HG03159 (cell line): ENCODE results near the gene ITPR1.

Source experiments
- ATAC-seq: cut with Tn5 transposase; IDR thresholded peaks from one replicate; pipeline ENCODE4 v1.9.1; 2021; ENCODE audit warnings: mild to moderate bottlenecking, moderate library complexity; ENCODE audit not compliant: unreplicated experiment

ITPR1 gene

DNA sequence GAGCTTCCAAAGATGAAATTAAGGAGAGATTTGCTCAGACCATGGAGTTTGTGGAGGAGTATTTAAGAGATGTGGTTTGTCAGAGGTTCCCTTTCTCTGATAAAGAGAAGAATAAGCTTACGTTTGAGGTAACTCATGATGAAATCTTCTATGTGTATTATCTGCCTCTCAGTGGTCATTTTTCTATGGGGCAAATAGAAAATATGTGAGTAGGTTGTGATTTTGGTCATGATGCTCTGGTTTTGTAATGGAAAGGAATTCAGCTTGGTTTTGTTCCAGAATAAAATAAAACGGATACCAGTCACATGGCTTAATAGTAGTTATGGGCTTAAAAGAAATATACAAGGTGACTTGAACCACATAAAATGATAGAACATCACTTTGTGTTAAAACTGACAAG lies 181.1 kb downstream of the ITPR1 start:
- no peak for ATAC-seq

DNA sequence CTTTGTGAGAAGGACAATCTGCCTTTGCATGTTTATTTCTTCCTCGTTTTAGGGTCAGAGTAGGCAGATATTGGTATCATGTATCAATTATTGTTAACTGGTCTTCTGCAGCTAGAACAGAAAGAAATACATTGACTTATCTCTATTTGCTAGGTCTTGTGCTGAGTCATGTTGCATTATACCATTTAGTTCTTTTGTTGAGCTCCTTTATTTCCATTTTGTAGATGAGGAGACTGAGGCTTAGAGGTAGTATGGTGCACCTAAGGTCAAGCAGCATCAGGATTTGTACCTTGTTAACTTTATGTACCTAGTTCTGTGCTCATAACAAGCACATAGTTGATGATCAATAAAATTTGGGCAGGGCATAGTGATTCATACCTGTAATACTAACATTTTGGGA lies 182.6 kb downstream of the ITPR1 start:
- ATAC-seq: no peak

DNA sequence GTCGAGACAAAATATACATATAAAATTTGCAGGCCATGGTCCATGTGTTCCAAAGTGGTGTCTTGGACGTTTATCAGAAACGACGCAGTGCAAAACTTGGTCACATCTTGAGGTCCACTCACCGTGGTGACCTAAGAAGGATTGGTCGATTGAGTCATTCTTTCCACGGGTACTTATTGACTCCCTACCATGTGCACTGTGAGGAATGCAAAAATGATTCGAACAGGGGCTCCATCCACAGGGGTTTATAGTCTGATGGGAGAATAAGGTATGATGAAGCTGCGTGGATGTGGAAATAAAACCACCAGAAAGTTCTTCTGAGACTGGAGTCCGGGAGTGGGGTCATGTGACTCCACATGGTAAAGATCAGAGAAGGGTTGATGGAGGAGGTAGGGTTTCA lies 185.2 kb downstream of the ITPR1 start:
- no peak for ATAC-seq

DNA sequence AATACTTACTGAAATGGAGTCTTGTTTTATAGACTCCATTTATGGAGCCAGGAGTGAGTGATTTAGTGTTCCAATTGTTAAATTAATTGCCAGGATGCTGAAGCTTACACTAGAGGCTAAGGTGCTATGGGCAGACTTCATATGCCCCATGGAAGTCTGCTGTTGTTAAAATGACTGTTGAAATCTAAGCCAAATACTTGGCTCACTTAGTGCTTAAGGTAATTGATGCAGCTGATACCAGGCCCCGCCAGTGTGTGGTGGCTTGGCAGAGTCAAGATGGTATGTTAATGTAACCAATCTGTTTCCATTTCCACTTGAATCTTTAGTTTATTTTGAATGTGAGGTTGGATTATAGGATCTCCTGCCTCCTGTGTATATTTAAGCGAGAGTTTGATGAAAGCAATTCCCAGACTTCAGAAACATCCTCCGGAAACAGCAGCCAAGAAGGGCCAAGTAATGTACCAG lies 187.1 kb downstream of the ITPR1 start:
- no peak for ATAC-seq

DNA sequence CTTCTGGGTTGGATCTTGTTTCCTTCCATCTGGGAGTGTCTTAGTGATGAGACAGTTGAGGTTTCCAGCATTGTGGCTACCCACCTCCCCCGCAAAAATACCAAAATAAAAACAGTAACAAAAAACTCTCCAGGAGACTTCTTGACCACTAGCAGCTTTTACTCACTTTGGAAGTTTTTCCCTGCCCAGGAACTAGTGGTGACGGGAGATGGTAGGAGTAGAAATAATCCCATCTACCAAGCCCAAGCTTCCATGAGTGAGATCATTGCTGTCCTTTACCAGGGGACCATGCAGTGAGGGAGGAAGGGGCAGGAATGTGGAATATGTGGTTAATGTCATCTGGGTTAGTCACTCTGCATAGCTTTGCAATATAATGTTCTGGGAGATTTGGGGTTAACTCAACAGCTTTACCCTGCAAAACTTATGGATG lies 187.7 kb downstream of the ITPR1 start:
- ATAC-seq: no peak

DNA sequence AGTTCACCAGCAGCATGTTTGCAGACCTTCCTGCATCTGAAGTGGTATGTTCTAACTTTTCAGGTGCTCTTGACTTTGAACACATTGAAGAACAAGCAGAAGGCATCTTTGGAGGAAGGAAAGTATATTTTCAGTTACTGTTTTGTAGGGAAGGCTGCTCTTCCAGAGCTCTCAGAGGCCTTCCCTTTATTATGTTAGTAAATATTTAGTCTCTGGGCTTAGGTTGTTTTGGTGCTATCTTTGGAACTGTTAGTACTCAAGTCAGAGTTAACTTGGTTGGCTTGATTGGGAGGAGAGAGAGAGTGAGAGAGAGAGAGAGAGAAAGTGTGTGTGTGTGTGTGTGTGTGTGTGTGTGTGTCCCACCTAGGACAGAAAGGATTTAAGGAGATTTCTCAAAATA lies 188.2 kb downstream of the ITPR1 start:
- ATAC-seq: no peak

DNA sequence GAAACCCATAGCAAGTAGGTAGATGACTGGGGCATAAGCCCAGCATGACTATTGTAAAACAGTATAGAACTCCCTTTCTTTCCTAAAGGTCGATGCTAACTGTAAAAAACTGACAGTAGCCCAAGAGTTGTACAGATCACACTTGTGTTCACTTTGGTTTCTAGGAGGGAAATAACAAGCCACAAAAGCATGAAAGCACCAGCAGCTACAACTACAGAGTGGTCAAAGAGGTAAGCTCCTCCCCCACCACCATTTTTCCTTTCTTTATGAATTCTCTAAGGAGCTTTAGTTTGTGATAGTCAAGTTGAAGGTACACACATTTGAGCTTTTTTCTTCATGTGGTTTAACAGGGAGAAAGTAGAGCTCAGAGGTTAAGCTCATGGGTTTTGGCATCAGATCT lies 191.0 kb downstream of the ITPR1 start:
- no peak for ATAC-seq

DNA sequence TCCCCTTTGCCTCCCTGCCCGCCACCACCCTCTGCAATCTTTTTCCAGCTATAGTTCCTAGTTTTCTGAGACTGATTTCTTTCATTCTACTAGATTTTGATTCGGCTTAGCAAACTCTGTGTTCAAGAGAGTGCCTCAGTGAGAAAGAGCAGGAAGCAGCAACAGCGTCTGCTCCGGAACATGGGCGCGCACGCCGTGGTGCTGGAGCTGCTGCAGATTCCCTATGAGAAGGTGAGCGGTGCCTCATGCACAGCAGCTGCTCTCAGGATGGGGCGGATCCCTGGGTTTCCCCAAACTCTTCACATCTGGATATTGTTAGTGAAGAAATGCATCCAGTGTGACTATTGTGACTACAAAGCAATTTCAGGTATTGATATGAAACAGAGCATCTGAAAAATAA lies 191.8 kb downstream of the ITPR1 start:
- no peak for ATAC-seq

DNA sequence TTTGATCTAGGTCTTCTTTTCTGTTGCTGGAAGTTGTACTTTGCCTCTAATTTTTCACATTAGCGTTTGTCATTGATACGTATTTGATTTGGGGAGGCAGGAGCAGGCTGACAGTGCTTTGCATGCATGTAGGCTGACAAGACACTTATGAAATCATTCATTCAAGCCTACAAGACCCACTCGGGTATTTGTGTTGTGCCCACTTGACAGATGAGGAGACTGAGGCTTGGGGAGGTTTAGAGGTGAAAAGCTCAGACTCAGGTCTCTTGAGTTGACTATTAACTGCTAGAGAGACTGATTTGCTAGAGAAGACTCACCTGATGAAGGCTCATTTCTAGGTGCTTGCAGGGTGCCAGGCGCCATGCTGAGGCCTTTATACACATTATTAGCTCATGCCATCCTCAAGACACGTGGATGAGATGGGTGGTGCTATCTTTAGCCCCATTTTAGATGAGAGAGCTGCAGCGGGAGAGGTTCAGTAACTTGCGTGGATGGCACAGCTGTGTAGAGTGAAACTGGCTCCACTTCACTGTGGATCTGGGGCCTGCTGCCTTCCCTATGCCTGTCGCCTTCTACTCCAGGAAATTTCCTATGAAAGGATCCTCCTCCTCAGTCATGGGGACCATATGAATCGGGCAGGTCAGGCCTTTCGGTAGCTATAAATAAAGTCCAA lies 192.7 kb downstream of the ITPR1 start:
- ATAC-seq: no peak

DNA sequence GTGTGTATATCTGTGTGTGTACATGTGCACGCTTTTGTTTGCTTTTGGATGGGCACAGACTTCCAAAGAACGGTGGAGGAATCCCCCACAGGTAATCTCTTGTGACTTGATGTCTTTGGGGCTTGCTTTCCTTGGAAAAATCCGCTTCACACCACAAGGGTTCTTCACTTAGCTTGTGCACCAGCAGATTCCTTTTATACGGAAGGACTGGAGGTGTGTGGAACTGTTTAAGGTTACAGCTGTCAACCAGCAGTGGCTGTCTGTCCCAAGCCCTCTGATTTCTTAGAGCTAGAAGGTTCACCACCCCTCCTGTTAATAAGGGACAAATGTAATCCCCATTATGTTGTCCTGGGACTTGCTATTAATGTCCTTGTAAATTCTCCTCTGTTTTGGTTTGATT lies 193.5 kb downstream of the ITPR1 start:
- no peak for ATAC-seq

DNA sequence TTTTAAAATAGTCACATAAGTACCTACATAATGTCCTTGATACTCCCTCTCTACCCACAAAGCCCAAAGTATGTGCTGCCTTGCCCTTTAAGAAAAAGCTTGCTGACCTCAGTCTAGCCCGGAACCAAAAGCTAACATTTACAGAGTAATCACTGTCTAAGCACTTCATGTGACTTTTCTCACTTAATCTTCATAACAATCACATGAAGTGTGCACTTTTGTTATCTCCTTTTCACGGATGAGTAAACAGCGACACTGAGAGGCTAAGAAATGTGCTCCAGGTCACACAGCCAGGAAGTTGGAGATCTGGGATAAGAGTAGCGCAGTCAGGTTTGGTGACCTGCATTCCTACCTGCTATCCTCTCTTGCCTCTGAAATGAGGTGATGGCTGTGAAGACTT lies 194.0 kb downstream of the ITPR1 start:
- ATAC-seq: no peak

DNA sequence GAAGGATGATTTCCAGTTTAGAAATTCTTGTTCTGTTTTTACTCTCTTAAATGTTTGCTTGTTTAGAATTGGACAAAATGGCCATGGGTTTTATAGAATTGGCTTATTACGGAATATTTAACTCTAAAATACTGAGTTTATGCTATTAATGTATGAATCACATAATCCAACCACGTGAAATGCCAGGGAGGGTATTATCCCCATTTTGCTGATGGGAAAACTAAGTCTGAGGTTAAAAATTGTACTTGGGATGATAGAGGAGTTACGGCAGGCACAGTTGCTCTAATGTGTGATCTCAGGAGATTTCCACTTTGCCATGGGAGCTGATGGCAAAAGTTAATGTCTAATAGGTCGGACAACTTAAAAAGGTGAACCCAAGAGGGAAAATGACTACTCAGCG lies 194.4 kb downstream of the ITPR1 start:
- no peak for ATAC-seq

DNA sequence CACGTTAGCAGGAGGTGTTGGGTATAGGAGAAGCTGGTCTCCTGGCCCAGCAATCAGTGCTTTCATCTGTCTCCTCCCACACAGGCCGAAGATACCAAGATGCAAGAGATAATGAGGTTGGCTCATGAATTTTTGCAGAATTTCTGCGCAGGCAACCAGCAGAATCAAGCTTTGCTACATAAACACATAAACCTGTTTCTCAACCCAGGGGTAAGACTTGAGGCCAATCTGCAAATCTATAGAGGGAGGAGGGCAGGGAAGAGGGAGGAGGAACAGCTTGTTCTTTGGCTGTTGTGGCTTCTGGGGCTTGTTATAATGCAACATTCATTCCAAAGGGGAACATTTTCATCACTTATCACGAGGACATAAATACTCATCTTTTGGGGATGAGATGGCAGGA lies 195.3 kb downstream of the ITPR1 start:
- no peak for ATAC-seq

DNA sequence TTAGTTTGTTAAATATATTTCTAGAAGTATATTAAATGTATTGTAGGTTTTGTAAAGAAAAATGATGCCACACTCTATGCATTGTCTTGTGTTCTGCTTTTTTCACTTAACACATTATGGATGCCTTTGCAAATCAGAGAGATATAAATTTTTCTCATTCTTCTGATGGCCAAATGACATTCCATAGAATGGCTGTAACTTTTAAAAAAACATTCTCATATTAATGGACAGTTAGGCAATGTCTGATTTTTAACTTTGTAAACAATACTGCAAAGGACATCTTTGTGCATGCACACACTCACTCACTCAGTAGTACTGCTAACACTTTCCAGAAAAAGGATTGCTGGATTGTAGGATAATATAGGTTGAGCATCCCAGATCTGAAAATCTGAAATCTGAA lies 195.9 kb downstream of the ITPR1 start:
- ATAC-seq: no peak

DNA sequence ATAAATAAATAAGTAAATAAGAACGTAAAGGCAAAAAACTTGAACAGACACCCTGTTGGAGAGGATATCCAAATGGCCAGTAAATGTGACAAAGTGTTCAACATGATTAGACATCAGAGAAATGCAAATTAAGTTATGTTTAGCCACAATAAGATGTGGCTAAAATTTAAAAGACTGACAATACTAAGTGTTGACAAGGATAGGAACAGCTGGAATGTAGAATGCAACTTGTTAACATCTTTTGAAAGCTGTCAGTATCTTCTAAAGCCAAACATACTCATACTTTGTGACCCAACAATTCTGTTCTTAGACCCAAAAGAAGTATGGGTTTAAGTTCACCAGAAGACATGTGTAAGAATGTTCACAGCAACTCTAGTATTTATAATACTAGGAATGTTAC lies 197.1 kb downstream of the ITPR1 start:
- no peak for ATAC-seq

DNA sequence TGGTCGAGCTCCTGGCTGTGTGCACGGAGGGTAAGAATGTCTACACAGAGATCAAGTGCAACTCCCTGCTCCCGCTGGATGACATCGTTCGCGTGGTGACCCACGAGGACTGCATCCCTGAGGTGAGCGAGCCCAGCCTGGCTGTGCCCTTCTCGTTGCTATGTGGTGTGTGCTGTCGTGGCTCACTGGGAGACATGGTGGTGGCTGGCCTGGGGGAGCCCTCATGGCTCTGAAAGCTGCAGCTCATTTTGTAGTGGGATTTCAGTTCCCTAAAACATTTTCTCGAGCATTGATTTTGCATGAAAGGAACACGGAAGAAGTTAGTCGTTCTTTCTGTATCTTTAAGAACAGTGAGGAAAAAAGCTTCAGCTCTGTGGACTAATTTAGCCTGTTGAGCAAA lies 200.5 kb downstream of the ITPR1 start:
- peak; percentile 87 for ATAC-seq

DNA sequence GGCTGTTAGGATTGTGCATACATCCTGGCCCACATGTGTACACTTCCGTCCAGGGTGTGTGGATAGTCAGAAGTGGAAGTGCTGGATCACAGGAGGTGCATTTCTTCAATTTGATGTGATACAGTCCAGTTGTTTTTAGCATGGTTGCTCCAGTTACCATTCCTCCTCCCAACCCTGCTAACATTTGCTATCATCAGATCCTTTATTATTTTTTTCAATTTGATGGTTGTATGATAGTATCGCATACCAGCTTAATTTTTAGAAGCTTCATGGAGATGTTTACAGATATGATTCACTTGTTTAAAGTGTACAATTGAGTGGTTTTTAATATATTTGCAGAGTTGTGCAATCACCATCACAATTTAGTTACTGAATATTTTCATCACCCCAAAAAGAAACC lies 202.7 kb downstream of the ITPR1 start:
- no peak for ATAC-seq

DNA sequence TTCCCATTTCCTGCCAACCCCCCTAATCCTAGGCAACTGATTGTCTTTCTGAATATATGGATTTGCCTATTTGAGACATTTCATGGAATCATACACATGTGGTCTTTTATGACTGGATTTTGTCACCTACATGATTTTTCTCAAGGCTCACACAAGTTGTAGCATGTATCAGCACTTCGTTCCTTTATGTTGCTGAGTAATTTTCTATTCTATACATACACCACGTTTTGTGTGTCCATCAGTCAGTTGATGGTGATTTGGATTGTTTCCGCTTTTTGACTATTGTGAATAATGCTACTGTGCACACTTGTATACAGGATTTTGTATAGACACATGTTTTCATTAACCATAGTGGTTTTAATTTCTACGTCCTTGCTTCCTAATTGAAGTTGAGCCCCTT lies 203.1 kb downstream of the ITPR1 start:
- no peak for ATAC-seq

DNA sequence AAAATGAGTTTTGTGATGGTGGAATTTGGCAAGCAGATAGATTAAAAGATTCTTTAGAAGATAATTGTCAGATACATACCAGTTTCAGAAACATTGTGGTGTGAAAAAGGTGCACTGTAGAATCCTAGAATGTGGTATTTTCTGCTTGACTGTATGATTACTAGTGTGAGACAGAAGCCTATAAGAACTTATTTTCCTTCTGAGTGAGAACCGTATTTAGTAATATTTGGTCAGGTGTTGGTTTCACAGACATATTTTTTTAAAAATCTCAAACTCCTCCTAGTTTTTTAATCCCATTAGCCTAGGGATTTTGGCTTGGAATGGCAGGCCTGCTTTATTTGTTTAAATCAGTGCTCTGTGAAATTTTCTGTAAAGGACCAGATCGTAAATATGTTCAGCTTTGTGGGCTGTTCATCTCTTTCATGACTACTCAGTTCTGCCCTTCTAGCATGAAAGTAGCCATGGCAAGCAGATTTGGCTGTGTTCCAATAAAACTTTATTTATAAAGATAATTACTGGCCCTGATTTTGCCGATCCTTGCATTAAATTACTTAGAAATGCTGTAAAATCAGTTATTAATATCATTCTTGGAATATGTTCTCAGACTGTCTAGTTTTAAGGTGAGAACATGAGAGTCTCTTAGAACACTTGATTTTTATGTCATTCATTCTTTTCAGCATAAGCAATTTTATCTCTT lies 205.1 kb downstream of the ITPR1 start:
- no peak for ATAC-seq

DNA sequence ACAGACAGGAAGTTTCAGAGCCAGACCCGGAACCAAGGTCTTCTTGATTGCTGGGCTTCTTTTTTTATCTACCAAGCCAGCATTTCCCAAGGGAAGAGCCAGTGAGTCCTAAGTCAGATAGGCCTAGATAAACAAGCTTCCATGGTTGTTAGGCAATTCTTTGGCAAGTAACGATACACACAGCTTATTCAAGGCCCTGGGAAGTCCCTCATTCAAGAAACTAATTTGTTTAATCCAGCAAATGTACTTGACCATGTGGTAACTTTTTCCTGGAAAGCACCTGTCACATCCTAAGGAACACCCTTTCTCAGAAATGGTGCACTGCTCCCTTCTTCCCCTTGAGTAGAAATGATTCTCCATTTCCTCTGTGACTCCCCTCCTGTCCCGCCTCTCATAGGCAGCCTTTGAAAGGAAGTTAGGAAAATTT lies 209.9 kb downstream of the ITPR1 start:
- no peak for ATAC-seq

DNA sequence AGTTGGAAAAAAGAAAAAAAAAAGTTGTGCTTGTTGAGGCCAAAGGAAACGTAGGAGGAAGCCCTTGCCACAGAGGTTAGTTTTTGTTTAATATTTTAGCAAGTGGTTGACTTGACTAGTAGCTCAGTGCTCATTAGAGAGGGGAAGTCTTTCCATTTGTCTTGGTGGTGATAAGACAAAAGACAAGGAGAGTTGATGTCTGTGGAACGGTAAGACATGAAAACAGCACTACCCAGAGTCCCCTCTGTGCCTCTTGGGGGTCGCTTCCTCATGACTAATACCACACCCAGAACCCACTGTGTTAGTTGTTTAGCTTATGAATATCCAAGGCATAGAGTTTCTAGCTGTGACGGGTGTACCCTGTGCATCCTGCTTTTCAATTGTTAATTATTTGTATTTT lies 211.4 kb downstream of the ITPR1 start:
- ATAC-seq: no peak

DNA sequence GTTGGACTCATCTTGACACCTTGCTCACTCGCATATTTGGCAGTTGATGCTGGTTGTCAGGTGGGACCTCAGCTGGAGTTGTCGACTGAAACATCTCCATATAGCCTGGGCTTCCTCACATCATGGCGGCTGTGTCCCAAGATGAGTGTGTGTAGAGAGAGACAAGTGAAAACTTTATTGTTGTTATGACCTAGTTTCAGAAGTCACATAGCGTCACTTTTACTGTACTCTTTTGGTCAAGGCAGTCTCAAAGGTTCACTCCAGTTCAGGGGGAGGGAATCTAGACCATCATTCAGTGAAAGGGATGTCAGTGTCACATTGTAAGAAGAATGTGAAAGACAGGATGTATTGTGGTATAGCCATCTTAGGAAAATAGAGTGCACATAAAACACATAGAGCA lies 214.2 kb downstream of the ITPR1 start:
- ATAC-seq: no peak

DNA sequence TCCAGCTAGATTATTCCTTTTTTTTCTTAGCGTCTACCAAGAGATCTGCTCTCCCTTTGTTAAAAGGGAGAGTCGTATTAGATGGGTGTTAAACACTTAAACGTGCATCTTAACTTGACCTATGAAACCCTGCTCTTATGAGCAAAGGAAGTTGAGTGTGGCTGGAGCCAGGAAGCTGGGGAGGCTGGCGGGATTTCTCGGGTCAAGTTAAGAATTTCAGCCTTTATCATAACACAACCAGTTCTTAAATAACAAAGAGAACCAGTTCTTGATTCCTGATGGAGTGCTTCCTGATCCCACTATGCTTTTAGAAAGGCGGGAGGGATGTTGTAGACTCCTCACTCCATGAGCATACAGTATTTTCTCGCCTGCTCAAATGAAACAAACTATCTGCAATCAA lies 215.1 kb downstream of the ITPR1 start:
- no peak for ATAC-seq
